ENCODE data around the gene TACC2.
A peak's percentile ranks its signal among the peaks of the same experiment; 100 is the strongest.

The TACC2 gene

DNA sequence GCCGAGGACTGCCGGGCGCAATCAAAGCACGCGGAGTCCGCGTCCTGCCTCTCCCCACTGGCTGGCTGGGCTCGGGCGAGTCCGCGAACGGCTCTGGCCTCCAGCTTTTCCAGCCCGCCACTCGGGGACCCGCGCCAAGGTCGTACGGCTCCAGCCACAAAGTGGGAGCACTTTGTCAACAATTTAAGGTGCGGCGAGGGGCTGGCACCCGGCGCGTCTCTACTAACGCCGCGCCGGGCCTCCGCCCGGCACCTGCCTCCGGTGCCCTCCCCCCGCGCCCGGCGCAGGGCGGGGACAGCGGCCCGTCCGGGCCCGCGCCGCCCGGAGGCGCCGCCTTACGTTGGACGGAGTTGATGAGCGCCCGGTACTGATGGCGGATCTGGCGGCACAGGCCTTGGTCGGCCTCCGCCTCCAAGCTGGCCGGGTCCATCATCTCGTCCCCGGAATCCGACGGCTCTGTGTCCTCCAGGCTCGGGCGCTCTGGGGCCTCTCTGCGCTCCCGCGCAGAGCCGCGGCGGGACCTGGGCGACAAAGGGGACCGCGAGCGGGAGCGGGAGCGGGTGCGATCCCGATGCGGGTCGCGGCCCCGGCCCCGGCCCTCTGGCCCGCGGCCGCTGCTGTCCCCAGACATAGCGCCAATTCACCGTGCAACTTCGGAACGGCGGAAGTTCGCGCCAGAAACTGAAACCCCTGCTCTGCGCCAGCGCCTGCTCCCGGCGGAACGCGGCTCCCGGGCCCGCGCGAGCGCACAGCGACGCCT lies 14.2 kb upstream of the TACC2 start, which contains the start of gene NSMCE4A:
Gene NSMCE4A (minus strand): TSS at position 683 of the 760 bp plus-strand sequence. CDS start 52 bp downstream, at position 631.
- H3K4me3 ChIP-seq (ENCODE audit: low read depth, low read length): peak within 1 kb of the TSS; percentile 62
- DNase-seq (ENCODE audit: low read depth): peak; percentile 31
- peak; percentile 73 for TF ChIP-seq CTCF (IDR thresholded peaks at IDR 0.05; ENCODE audit: control insufficient read depth, extremely low read depth, insufficient read depth)

GRCh38 chr10:121975295-121976086 lies 13.5 kb upstream of the TACC2 start:
- no peak for DNase-seq (ENCODE audit: low read depth)
- no peak for TF ChIP-seq CTCF (IDR thresholded peaks at IDR 0.05; ENCODE audit: control insufficient read depth, extremely low read depth, insufficient read depth)
- peak overlapping the region; percentile 62 for H3K4me3 ChIP-seq (ENCODE audit: low read depth, low read length)

GRCh38 chr10:121976607-121977006 lies 12.4 kb upstream of the TACC2 start:
- no peak overlapping the region for H3K4me3 ChIP-seq (ENCODE audit: low read depth, low read length)
- DNase-seq (ENCODE audit: low read depth): no peak
- TF ChIP-seq CTCF (IDR thresholded peaks at IDR 0.05; ENCODE audit: control insufficient read depth, extremely low read depth, insufficient read depth): no peak

- DNase-seq (ENCODE audit: low read depth): no peak
- no peak overlapping the region for H3K4me3 ChIP-seq (ENCODE audit: low read depth, low read length)
- no peak for TF ChIP-seq CTCF (IDR thresholded peaks at IDR 0.05; ENCODE audit: control insufficient read depth, extremely low read depth, insufficient read depth)
Observed at GRCh38 chr10:121978511-121978910, 10.5 kb upstream of the TACC2 start.

DNA sequence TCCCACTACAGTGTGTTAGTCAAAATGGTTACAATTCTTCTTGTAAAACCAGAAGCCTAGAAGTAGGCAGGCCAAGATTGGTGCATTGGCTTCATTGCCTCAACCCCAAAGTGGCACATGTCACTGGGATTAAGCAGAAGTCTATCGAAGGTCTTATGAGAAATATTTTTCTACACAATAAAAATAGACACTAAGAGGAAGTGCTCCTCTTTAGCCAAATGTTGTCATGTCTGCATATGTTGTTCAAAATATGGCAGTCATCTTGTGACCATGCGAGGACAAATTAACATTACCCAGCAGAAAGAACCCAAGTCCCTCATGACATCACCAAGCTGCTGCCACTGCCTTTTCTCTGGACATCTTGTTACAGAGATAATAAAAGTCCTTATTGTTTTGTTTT lies 7.6 kb upstream of the TACC2 start:
- TF ChIP-seq CTCF (IDR thresholded peaks at IDR 0.05; ENCODE audit: control insufficient read depth, extremely low read depth, insufficient read depth): no peak
- DNase-seq (ENCODE audit: low read depth): no peak
- H3K4me3 ChIP-seq (ENCODE audit: low read depth, low read length): no peak overlapping the region

DNA sequence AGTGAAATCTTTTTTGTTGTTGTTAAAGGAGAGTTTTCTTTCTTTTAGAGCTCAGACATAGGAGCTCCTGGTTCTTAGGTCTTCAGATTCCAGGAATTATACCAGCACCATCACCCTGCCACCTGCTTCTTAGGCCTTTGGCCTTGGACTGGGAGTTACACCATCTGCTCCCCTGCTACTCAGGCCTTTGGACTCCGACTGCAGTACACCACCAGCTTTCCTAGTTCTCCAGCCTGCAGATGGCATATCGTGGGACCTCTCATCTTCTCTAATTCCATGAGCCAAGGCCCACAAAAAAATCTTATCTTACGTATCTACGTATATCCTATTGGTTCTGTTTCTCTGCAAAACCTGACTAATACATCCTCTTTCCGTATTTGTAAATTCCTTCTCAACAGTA lies 5.1 kb upstream of the TACC2 start:
- no peak for DNase-seq (ENCODE audit: low read depth)

More for the DNA sequence above, 5.1 kb upstream of the TACC2 start:
- no peak for TF ChIP-seq CTCF (IDR thresholded peaks at IDR 0.05; ENCODE audit: control insufficient read depth, extremely low read depth, insufficient read depth)
- H3K4me3 ChIP-seq (ENCODE audit: low read depth, low read length): no peak overlapping the region

All from LNCaP clone FGC (cell line).